HepG2 (cell line): Measurements from ENCODE around the gene AFAP1. TPM values are rescaled to one million over a fixed set of nuclear protein-coding genes. Genes with fewer than 3 reads are reported as not detected.

Experiments used
- ARNT2 ChIP-seq: sonication (generic); formaldehyde crosslinking; IDR thresholded peaks from 2 replicates; pipeline ENCODE4 v1.8.0; 2022; ENCODE audit warnings: mild to moderate bottlenecking, low read depth, missing genetic modification reagents, moderate library complexity
- ARNTL ChIP-seq: sonication (generic); formaldehyde crosslinking; IDR thresholded peaks from 2 replicates; pipeline ENCODE4 v1.4.0; 2020; ENCODE audit warnings: mild to moderate bottlenecking, missing genetic modification reagents
- HOMEZ ChIP-seq: IDR thresholded peaks from 2 replicates; pipeline ENCODE4 v1.6.1; 2016; ENCODE audit warnings: low read depth
- KLF11 ChIP-seq: IDR thresholded peaks from 2 replicates; pipeline ENCODE4 v1.6.1; 2016; ENCODE audit warnings: missing compliant biosample characterization
- REL ChIP-seq: sonication (generic); formaldehyde crosslinking; conservative IDR thresholded peaks from 2 replicates; pipeline ENCODE4 v1.8.0; 2022; ENCODE audit warnings: mild to moderate bottlenecking, missing genetic modification reagents, moderate library complexity
- SOX6 ChIP-seq, 2 experiments: fragments of 450-650 bp in 1 of 2; sonication (generic) in 1 of 2; formaldehyde crosslinking in 1 of 2; IDR thresholded peaks; 2 replicates each; pipeline versions ENCODE4 v1.4.0 to v1.6.1; 2017 to 2020; ENCODE audit warnings: antibody characterized with exemption in 1 of 2, mild to moderate bottlenecking in 1 of 2, missing genetic modification reagents in 1 of 2
- TCF7L2 ChIP-seq: IDR thresholded peaks from 2 replicates; pipeline ENCODE4 v1.6.1; 2011; ENCODE audit warnings: mild to moderate bottlenecking, low read depth, low read length, moderate library complexity
- TRIM22 ChIP-seq: fragments of 450-650 bp; IDR thresholded peaks from 2 replicates; pipeline ENCODE4 v1.6.1; 2017
- YEATS4 ChIP-seq: sonication (generic); formaldehyde crosslinking; IDR thresholded peaks from 2 replicates; pipeline ENCODE4 v1.4.0; 2020; ENCODE audit warnings: missing genetic modification reagents, borderline replicate concordance
- ZBTB26 ChIP-seq: IDR thresholded peaks from 2 replicates; pipeline ENCODE4 v1.6.1; 2016; ENCODE audit warnings: missing compliant biosample characterization, missing genetic modification reagents, borderline replicate concordance
- ZBTB39 ChIP-seq: sonication (generic); formaldehyde crosslinking; IDR thresholded peaks from 2 replicates; pipeline ENCODE4 v1.5.0; 2020; ENCODE audit warnings: missing genetic modification reagents
- ZNF235 ChIP-seq: sonication (generic); formaldehyde crosslinking; IDR thresholded peaks from 2 replicates; pipeline ENCODE4 v1.8.1; 2023; ENCODE audit warnings: mild to moderate bottlenecking, missing genetic modification reagents, borderline replicate concordance
- ZNF275 ChIP-seq: sonication (generic); formaldehyde crosslinking; IDR thresholded peaks from 2 replicates; pipeline ENCODE4 v1.8.0; 2022; ENCODE audit warnings: missing genetic modification reagents, mild to moderate bottlenecking, inconsistent platforms, borderline replicate concordance
- ZNF446 ChIP-seq: sonication (generic); formaldehyde crosslinking; IDR thresholded peaks from 2 replicates; pipeline ENCODE4 v1.5.0; 2020; ENCODE audit warnings: mild to moderate bottlenecking, missing genetic modification reagents
- ZNF607 ChIP-seq: sonication (generic); formaldehyde crosslinking; IDR thresholded peaks from 2 replicates; pipeline ENCODE4 v1.5.1; 2020; ENCODE audit warnings: missing genetic modification reagents, mild to moderate bottlenecking, borderline replicate concordance
- ZNF678 ChIP-seq: sonication (generic); formaldehyde crosslinking; IDR thresholded peaks from 2 replicates; pipeline ENCODE4 v1.4.0; 2020; ENCODE audit warnings: mild to moderate bottlenecking, missing genetic modification reagents
- ZNF709 ChIP-seq: sonication (generic); formaldehyde crosslinking; IDR thresholded peaks from 2 replicates; pipeline ENCODE4 v1.5.0; 2020; ENCODE audit warnings: mild to moderate bottlenecking, missing genetic modification reagents
- polyA plus RNA-seq, 8 experiments: library from polyadenylated mRNA; depleted of rRNA in 3 of 8; stranded (reverse) in 7 of 8; unstranded in 1 of 8; fragments of >200 nt; fragmentation: Illumina TruSeq in 4 of 8; extraction: Trizol in 4 of 8; gene quantifications; 2 replicates each; pipeline versions ENCODE4 v1.2.1 to v1.2.3, GENCODE V29; 2011 to 2016; ENCODE audit warnings: low read depth in 4 of 8, missing spikeins in 1 of 8, mixed read lengths in 1 of 8; ENCODE audit not compliant: insufficient read depth in 1 of 8
- total RNA-seq, 5 experiments: library from RNA; depleted of rRNA; stranded (reverse); fragments of >200 nt; fragmentation: Illumina TruSeq; extraction: Trizol; gene quantifications; 2 replicates each; pipeline ENCODE4 v1.2.3, GENCODE V29; 2016; ENCODE audit warnings: low read depth in 1 of 5
- TF ChIP-seq, protein P1 (sequence below): IDR thresholded peaks from 2 replicates; pipeline ENCODE4 v1.6.1; 2016; ENCODE audit warnings: mild to moderate bottlenecking, missing biosample characterization, missing genetic modification reagents
- TF ChIP-seq, protein P2 (sequence below): IDR thresholded peaks from 2 replicates; pipeline ENCODE4 v1.6.1; 2012; ENCODE audit warnings: low read depth, low read length, improper control_type of control experiment

The AFAP1 gene
- total and polyA plus RNA-seq, 2 of the 13 experiments (the other 11 are each of a cell fraction or from before 2014, with no cell fraction given) = 2.5 TPM

- TF ChIP-seq SOX6 (IDR thresholded peaks at IDR 0.05) (no peak), SOX6 (CRISPR knock-in tag; IDR thresholded peaks at IDR 0.05) (no peak), ZBTB39 (CRISPR knock-in tag) (no peak), TCF7L2 (no peak), KLF11 (CRISPR knock-in tag) (no peak), YEATS4 (CRISPR knock-in tag) (peak; percentile 61; the same call in 1 of the 2 replicates), ARNT2 (no peak), ZNF275 (CRISPR knock-in tag) (no peak), ZNF678 (CRISPR knock-in tag) (no peak), ZBTB26 (CRISPR knock-in tag) (no peak), ARNTL (no peak), ZNF446 (CRISPR knock-in tag) (no peak), HOMEZ (CRISPR knock-in tag) (no peak), TRIM22 (no peak), REL (CRISPR knock-in tag) (no peak), ZNF235 (no peak), ZNF709 (peak; percentile 20; the same call in 1 of the 2 replicates), ZNF607 (CRISPR knock-in tag) (0 out of 2 replicates have a peak, but pooled peaks have one; percentile 63)
- TF ChIP-seq, protein P1, sequence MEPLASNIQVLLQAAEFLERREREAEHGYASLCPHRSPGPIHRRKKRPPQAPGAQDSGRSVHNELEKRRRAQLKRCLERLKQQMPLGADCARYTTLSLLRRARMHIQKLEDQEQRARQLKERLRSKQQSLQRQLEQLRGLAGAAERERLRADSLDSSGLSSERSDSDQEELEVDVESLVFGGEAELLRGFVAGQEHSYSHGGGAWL (CRISPR knock-in tag) = no peak
- TF ChIP-seq, protein P2, sequence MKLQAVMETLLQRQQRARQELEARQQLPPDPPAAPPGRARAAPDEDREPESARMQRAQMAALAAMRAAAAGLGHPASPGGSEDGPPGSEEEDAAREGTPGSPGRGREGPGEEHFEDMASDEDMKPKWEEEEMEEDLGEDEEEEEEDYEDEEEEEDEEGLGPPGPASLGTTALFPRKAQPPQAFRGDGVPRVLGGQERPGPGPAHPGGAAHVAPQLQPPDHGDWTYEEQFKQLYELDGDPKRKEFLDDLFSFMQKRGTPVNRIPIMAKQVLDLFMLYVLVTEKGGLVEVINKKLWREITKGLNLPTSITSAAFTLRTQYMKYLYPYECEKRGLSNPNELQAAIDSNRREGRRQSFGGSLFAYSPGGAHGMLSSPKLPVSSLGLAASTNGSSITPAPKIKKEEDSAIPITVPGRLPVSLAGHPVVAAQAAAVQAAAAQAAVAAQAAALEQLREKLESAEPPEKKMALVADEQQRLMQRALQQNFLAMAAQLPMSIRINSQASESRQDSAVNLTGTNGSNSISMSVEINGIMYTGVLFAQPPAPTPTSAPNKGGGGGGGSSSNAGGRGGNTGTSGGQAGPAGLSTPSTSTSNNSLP = no peak
These were observed at the start of gene AFAP1 (continued) for GRCh38 chr4:7939377-7940108.
